Stimulated activated CD4-positive, alpha-beta T cell treated with anti-CD3 and anti-CD28 coated beads, Interleukin-1b, Interleukin-23, amount 100 ng/mL, for 1 hour (primary cell): ENCODE data around the gene EXOC6B.

Source experiments
- DNase-seq, 2 donors: peaks; one replicate each; pipeline ENCODE4 v3.0.0-alpha.2; 2020; ENCODE audit warnings: low read depth in 2 of 2

Gene EXOC6B

GRCh38 chr2:72166279-72166678, 659.6 kb downstream of the EXOC6B start:
- DNase-seq: no peak

- no peak for DNase-seq
Measured at GRCh38 chr2:72165792-72166191, 660.0 kb downstream of the EXOC6B start.

DNA sequence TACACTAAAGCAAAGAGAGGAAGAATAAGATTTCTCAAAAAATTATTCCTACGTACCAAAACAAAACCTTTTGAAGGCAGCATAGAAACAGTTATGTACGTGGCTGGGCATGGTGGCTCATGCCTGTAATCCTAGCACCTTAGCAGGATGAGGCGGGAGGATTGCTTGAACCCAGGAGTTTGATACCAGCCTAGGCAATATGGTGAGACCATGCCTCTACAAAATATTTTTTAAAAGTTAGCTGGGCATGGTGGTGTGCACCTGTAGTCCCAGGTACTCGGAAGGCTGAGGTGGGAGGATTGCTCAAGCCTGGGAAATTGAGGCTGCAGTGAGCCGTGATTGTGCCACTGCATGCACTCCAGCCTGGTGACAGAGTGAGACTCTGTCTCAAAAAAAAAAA, 663.3 kb downstream of the EXOC6B start:
- no peak for DNase-seq

GRCh38 chr2:72159211-72159993, 666.4 kb downstream of the EXOC6B start:
- no peak for DNase-seq

- no peak for DNase-seq
Measured at GRCh38 chr2:72157871-72158771, 667.7 kb downstream of the EXOC6B start.

- no peak for DNase-seq
Measured at GRCh38 chr2:72156872-72157271, 669.0 kb downstream of the EXOC6B start.

DNA sequence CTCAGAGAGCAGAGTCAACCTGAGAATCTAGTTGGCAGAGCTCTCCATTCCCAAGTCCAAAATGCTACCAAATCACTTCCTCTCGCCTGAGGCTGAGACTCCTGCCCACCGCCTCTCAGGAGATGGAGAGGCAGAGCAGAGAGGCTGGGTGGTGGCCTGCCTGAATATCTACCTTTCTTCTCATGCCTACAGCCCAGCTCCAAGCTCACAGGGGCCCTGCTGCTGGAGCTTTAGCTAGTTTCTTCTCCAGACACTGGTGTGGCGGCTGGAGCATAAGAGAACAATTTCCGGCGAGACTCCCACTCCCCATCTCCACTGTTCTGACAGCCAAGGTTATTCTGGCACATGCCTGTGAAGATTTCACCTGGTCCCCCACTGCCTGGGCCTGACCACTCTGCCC, 670.1 kb downstream of the EXOC6B start:
- DNase-seq: no peak

GRCh38 chr2:72155151-72155550, 670.7 kb downstream of the EXOC6B start:
- DNase-seq: no peak

- DNase-seq: no peak
Measured at GRCh38 chr2:72154386-72154975, 671.4 kb downstream of the EXOC6B start.

DNA sequence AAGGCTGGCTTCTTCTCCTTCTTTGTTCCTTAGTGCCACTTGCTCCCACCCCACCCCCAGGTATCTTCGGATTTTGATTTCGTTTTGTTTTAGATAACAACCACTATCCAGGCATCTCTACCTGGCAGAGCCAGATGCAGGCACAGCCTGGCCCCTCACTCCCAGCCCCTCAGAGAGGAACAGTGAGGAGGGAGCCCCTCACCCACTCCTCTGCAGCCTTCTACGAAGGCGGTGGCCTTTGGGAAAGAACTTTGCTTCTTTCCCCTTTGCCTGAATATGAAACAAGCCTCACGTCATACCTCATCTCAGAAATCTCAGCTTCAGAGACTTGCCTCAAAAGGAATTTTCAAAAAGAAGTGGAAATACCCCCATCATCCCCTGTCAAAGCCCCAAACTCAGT, 671.9 kb downstream of the EXOC6B start:
- no peak for DNase-seq

- no peak for DNase-seq
Measured at GRCh38 chr2:72153026-72153791, 672.6 kb downstream of the EXOC6B start.

DNA sequence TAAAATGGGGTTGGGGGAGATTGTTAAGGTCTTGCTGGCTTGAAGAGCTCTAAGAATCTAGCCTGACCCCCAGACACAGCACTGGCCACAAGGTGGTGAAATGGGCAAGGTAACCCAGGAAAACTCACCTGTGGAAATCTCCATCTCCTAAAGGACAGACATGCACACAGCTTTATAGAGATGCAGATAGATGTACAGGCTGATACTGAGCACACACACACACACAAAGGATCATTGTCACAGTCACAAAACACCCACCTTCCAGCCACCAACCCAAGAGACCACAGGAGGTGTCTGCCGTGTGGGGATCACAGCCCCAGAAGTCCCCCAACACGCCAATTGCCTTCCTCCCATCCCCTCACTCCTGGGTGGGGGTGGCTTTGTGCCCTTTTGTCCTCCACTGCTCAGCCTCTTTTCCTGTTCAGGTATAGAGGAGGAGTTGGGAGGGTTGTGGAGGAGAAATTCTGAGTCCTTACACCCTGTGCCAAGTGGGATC, 674.9 kb downstream of the EXOC6B start:
- no peak for DNase-seq

DNA sequence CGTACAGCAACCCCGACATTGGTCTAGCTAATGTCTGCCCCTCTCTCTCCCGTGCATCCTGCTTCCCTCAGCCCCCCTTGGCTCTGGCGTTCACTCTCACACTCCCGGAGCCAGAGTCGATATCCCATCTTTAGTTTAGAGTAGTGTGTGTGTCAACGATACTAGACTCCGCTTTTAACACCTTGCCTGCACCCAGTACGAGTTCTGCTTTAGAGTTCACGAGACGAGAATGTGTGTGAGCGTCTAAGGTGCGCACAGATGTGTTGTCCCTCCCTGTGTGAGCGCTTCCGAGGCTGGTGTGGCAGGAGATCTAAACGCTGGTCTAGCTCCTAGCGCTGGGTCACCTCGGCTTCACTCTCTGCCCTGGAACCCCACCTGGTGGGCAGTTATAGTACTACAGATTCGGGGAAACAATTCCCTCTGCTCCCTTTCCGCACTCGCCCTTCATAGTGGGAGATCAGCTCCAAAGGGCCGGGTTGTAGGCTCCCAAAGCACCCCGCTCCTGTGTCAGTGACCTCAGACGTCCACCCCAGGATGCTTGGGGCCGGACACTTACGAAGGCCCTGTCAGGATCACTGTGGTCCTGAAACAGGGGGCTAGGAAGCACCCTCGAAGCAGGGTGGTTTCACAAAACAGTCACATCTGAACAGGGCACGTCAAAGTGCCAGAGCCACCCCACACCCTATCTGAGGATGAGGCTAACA, 675.5 kb downstream of the EXOC6B start:
- peak; percentile 14 to 62 for DNase-seq

- no peak for DNase-seq
Measured at GRCh38 chr2:72149556-72150156, 676.2 kb downstream of the EXOC6B start.

- DNase-seq: no peak
Measured at GRCh38 chr2:72148837-72149555, 676.8 kb downstream of the EXOC6B start.

DNA sequence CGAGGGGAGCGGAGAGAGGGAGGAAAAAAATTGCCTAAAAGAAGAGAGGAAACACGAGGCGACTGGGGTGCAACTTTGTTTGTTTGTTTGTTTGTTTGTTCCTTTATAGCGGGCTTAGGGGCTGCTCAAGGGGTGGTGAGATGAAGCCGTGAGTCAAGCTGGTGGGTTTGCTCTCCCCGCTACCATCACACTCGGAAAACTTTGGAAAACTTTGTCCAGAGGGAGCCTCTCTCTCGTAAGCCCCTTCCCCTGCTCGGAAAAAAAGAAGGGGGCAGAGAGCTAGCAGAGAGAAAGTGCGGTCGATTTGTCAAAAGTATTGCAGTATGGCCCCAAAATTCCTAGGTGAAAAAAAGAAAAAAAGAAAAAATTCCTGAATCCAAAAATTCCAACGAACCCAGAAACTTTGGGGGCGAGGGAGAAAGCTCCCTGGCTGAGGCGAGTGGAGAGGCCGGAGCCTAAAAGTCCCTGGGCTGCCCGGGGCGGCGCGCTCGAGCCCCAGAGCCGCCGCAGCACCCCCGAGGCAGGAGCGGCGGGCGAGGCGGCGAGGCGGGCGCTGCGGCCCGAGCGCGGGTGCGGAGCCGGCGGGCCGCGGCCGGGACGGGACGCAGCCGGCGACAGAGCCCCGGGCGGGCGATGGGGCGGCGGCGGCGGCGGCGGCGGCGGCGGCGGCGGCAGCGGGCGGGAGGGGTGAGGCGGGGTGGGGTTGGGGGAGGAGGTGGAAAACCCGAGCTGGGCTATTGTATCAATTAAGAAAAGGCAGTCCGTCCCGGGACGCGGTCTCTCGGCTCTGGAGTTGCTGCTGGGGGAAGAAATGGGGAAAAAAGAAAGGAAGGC, 677.6 kb downstream of the EXOC6B start:
- no peak for DNase-seq

DNA sequence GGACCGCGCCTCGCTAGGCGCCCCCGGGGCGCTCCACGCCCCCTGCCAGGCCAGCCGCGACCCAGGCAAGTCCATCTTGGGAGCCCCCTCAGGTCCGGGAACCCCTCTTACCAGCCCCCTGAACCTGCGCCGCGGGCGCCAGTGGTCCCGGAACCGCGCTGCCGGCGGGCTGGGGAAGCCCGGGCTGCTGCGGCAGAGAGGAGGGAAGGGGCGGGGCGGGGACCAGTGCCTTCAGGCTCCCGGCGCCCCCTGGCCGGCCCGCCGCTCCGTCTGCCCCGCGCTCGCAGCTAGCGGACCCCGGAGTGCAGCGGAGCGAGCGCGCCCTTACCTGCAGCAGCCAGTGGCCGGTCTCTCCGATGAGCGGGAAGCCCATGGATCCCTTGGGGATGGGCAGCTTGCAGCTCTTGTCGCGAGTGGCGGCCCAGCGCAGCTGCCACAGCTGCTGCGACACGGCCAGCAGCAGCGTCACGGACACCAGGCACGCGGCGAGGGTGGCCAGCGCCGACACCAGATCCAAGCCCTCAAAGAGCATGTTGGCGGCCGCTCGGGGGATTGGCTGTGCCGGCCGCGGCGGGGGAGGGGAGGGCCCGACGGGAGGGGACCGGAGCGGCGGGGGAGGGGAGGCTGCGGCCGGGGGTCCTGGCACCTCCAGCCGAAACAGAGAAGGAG, 678.4 kb downstream of the EXOC6B start, which contains the start of gene CYP26B1:
TSS of gene CYP26B1 (minus strand) at position 560 of the 669 bp plus-strand sequence. CDS start at position 532, 28 bp downstream.
- DNase-seq: no peak
